GM10847 (cell line): ENCODE measurements around the gene MAGI1.

Experiments
- POLR2A ChIP-seq: IDR thresholded peaks from 2 replicates; pipeline ENCODE4 v1.6.1; 2011; ENCODE audit not compliant: insufficient read length; ENCODE audit errors: extremely low read depth

MAGI1 gene

GRCh38 chr3:65844370-65844769 lies 194.3 kb downstream of the MAGI1 start:
- no peak for TF ChIP-seq POLR2A

DNA sequence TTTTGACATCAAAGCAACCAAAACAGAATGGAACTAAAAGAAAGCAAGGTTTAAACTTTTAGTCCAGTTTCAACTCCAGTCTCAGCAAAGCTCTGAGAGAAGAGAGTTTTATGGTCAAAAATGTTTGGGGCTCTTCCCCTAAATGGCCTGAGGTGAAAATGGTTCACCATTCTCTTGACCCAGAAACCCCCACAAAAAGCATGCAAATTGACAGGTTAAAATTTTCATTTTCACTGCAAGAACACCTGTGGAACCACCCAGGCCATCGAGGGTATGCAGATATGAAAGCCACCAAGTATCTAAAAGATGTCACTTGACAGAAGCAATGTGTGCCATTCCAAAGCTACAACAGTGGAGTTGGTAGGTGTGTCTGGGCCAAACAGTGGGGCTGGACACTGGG lies 195.0 kb downstream of the MAGI1 start:
- TF ChIP-seq POLR2A, result no peak

GRCh38 chr3:65837604-65838003 lies 201.1 kb downstream of the MAGI1 start:
- no peak for TF ChIP-seq POLR2A

DNA sequence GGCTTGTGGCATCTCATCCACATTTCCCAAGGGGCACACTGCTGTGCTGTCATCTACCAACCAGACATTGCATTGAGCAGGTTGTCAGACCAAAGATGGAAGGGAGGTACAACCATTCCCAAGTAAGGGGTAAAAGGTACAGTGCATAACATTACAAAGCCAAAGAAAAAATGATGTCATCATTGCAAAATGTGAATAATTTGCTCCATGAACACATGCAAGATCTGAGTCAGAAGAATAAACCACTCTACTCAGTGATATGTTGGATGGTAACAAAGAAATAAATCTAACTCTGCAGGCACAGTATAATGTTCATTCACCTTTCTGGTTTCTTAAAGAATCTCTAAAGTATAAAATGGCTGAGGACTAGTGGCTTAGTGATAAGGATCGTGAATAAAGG lies 202.7 kb downstream of the MAGI1 start:
- TF ChIP-seq POLR2A, result no peak

DNA sequence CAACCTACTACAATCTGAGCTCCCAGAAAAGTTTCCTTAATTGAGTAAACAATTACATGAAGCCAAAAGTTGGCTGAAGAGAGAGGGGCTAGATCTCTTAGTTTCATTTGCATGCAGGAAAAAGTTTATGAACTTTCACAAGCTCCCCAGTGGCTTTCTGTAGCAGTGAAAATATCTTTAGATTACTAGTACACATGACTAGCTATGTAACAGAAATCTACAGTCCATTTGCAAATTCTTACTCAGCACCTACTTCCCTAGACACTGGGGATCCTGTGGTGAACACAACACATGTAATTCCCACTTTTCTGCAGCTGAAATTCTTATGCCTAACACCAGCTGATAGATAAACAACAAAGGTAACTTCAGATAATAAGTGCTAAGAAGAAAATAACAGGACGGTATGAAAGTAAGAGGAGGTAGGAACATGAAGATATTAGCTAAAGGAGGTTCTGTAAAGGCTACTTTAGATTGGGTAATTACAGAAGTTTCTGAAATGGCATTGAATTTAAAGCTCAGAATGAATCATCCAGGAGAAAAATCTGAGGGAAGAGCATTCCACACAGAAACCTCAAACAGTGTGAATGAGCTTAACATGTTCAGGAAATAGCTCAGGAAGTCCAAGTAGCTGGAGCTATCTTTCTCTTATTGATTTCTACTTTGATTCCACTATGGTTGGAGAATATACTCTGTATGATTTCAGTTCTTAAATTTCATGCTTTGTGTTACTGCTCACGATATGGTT lies 204.8 kb downstream of the MAGI1 start:
- TF ChIP-seq POLR2A, result no peak

DNA sequence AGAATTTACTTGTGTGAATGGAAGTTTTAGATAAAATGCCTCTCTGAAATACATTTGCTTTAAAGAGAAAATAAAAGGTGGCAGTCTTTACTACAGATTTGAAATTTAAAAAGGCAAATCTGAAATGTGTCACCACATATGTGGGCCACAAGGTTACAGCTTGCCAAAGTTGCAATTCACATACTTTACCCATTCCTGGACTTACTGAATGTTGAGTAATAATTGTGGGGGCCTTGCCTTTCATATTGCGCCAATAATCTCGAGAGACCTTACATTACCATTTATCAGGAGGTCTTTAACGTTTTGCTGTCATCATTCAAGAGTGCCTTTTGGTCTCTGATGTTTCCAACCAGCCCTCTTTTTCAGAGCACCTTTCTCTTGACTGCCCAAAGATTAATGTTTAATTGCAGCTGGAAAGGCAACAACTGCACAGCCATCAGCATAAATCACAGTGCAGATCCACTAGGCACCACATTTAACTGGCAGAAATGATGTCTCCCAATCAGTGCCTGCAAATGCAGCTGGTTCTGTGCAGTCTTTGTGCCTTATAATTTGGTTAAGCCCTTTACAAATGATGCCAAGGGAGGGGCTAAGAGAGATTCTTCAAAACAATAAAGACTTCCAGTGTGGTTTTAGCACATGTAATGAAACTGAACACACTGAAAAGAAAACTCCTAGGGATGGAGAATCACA lies 206.8 kb downstream of the MAGI1 start:
- TF ChIP-seq POLR2A, result no peak

- no peak for TF ChIP-seq POLR2A
These were observed 207.6 kb downstream of the MAGI1 start for GRCh38 chr3:65830948-65831732.

DNA sequence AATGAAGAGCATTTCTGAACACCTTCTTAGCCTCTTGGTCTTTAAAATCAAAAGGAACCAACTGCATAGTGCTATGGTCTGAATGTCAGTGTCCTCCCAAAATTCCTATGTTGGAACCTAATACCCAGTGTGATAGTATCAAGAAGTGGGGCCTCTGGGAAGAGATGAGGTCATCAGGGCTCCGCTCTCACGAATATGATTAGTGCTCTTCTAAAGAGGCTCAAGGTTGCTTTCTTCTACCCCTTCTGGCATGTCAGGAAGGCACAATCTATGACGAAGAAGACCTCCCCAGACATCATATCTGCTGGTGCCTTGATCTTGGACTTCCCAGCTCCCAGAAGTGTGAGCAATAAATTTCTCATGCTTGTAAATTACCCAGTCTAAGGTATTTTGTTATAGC lies 209.5 kb downstream of the MAGI1 start:
- TF ChIP-seq POLR2A, result no peak

GRCh38 chr3:65828706-65829105 lies 210.0 kb downstream of the MAGI1 start:
- no peak for TF ChIP-seq POLR2A

DNA sequence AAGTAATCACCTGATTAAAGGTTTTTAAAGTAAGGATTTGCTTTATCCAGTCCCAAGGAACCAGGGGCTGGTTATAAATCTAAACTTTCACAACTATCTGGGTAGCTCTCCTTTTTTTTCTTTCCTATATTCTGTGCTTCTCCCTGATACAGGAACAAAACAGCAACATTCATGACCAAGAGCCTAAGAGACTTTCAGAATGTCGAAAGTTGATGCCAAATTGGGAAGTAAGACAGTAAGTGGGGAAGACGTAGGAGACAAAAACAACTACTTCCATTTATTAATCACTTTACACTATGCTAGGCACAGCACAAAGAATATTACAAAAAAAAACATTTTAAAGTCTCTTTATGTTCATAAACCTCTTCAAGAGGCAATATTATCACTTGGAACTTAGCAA lies 211.6 kb downstream of the MAGI1 start:
- no peak for TF ChIP-seq POLR2A

DNA sequence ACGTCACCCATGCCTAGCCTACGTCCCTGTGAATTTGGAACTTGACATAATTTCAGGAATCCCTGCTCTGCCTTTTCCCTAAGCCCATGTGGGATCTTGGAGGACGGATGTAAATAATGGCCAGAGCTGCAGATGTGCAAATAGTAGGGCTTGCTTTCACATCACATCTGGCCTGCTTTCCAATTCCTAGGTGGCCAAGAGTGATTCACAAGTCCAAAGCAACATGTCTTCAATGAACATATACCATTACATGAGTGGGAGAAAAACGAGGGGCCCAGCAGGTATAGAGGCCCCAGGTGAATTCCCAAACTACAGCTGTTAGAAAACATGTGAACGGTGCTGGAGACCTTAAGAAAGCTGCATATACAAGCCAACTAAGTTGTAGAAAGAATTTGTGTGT lies 214.6 kb downstream of the MAGI1 start:
- TF ChIP-seq POLR2A, result no peak

DNA sequence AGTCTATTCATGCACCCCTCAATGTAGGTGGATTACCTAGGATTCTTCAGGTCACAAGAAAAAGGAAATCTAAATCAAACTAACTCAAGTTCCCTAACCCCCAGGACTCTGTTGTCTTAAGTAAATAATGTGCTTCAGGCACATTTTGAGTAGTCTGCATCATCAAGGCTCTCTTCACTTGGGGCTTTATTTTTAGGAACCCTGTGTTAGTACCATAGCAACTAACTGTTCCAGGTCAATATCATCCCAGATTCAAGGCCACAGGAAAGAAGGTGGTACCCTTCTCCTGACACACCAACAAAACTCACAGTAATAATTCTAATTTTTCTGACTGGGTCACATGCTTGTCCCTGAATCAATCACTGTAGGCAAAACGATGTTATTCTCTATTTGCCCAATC lies 218.1 kb downstream of the MAGI1 start:
- no peak for TF ChIP-seq POLR2A

DNA sequence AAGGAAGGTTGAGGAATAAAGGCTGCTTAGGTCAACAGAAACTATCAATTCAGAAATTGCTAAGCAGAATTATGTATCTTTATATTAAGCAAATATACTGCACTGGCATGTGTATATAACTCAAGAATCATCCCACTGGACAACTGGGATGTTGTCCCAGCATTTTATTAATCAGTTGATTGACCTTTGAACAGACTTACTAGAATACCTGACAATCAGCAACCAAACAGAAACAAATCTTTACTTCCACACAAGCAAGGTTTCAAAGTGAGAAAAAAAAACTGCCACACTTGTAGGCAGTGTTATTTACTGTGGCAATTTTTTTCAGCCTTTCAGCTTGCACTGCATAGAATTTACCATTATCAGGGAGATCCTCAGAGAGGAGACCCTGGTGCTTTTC lies 218.8 kb downstream of the MAGI1 start:
- no peak for TF ChIP-seq POLR2A

GRCh38 chr3:65817553-65818126 lies 221.1 kb downstream of the MAGI1 start:
- TF ChIP-seq POLR2A, result no peak

- TF ChIP-seq POLR2A, result no peak
These were observed 222.5 kb downstream of the MAGI1 start for GRCh38 chr3:65816208-65816607.
